ENCODE results near the gene MMP15.

- TF ChIP-seq RELA (CRISPR knock-in tag; IDR thresholded peaks at IDR 0.05; ENCODE audit: borderline replicate concordance) (no peak), ZNF263 (CRISPR knock-in tag; IDR thresholded peaks at IDR 0.05; ENCODE audit: low read depth) (no peak), ZNF416 (CRISPR knock-in tag; IDR thresholded peaks at IDR 0.05) (no peak), FOXJ3 (CRISPR knock-in tag; IDR thresholded peaks at IDR 0.05; ENCODE audit: borderline replicate concordance) (no peak), CREB1 (CRISPR knock-in tag; IDR thresholded peaks at IDR 0.05) (no peak), CTCF (IDR thresholded peaks at IDR 0.05) (no peak), TCF7 (CRISPR knock-in tag; IDR thresholded peaks at IDR 0.05; ENCODE audit: low read depth) (no peak), STAT6 (CRISPR knock-in tag; conservative IDR thresholded peaks at IDR 0.05; ENCODE audit: low read depth) (no peak)
- TF ChIP-seq, protein P1, sequence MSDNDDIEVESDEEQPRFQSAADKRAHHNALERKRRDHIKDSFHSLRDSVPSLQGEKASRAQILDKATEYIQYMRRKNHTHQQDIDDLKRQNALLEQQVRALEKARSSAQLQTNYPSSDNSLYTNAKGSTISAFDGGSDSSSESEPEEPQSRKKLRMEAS (CRISPR knock-in tag; IDR thresholded peaks at IDR 0.05) = no peak
Measured at GRCh38 chr16:58084635-58085034, 59.1 kb downstream of the MMP15 start.
